Measurements from ENCODE around the gene MYO5A. TPM values are rescaled to one million over a fixed set of nuclear protein-coding genes. Genes with fewer than 3 reads are reported as not detected.
"Not testable (repeated sequence)": the region's sequence is repeated elsewhere in the genome, so short reads cannot be mapped to it uniquely, and the experiment has no call there.

Gene MYO5A
- total and polyA plus RNA-seq, 3 experiments from 2014 or later, result 15.8 to 37.3 (median 31.0) TPM

DNA sequence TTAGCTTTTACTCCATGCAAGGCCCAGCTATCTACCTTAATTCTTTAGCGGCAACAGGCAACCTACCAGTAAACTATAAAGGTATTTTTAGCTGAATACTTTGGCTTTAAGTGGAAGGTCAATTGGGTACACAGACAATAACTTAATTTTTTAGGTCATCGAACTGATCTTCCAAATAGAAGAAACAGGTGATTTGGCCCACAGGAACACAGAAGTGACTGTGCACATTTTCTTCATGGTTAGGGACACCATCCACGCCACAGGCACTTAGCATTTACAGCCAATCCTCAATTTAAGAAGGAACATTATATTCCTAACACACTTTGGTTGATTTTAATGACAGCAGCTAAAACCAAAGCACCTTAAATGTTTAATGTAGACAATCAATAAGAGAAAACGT, 38.2 kb upstream of the MYO5A start:
- no peaks in the 10 kb centered on the region for H3K9me3 ChIP-seq (ENCODE audit: low read length)
- peaks cover 33% of the 10 kb centered on the region for H3K4me1 ChIP-seq (ENCODE audit: insufficient read depth, low read length)
- H3K36me3 ChIP-seq (ENCODE audit: insufficient read depth, low read length), result no peaks in the 10 kb centered on the region
- ChIA-PET CTCF (interaction anchor here (1.1 kb wide), 1 partner anchor 39 kb away, joined by 3 read pairs; no protein-coding TSS in a partner anchor), POLR2A (interaction anchor here (0.6 kb wide), 1 partner anchor 9 kb away, joined by 10 read pairs; no protein-coding TSS in a partner anchor)
- peaks cover 0 to 24% (median 0%) of the 10 kb centered on the region in 3 donors for H3K36me3 Mint-ChIP-seq
- no peak overlapping the region for H3K27ac ChIP-seq (ENCODE audit: low read depth, low read length)
- H3K4me1 Mint-ChIP-seq, result peaks cover 51 to 64% (median 61%) of the 10 kb centered on the region in 3 donors
- H3K27me3 Mint-ChIP-seq, result peaks cover 0 to 3% of the 10 kb centered on the region in 2 donors
- no peak for DNase-seq
- no peaks in the 10 kb centered on the region for H3K9me3 Mint-ChIP-seq
- peak overlapping the region in 7 of 8 donors; percentile 42 to 100 (median 81) for H3K27ac Mint-ChIP-seq
- no peaks in the 10 kb centered on the region for H3K27me3 ChIP-seq (ENCODE audit: insufficient read depth, low read length, poor library complexity, severe bottlenecking)
- peak overlapping the region; percentile 90 to 100 (median 95) for H3K4me3 Mint-ChIP-seq
- no peak overlapping the region for H3K4me3 ChIP-seq (ENCODE audit: low read length)

GRCh38 chr15:52565417-52566358, 37.0 kb upstream of the MYO5A start:
- peaks cover 37% of the 10 kb centered on the region for H3K4me1 ChIP-seq (ENCODE audit: insufficient read depth, low read length)

GRCh38 chr15:52563501-52564060, 34.9 kb upstream of the MYO5A start:
- POLR2A ChIA-PET, result no interaction called here
- peak overlapping the region in 1 of 7 donors; percentile 19 for H3K4me3 Mint-ChIP-seq

More at GRCh38 chr15:52565417-52566358, 37.0 kb upstream of the MYO5A start:
- DNase-seq; H3K27me3 ChIP-seq (ENCODE audit: insufficient read depth, low read length, poor library complexity, severe bottlenecking); POLR2A ChIA-PET; H3K4me3 ChIP-seq (ENCODE audit: low read length); H3K36me3 ChIP-seq (ENCODE audit: insufficient read depth, low read length); H3K27me3 Mint-ChIP-seq; H3K27ac ChIP-seq (ENCODE audit: low read depth, low read length); H3K9me3 Mint-ChIP-seq; H3K9me3 ChIP-seq (ENCODE audit: low read length): not testable (repeated sequence)
- Mint-ChIP-seq H3K4me1 (peaks cover 59 to 76% (median 73%) of the 10 kb centered on the region in 3 donors), H3K4me3 (peak overlapping the region in 5 of 7 donors; percentile 6 to 41 (median 21)), H3K27ac (peak overlapping the region in 3 of 8 donors; percentile 21 to 53 (median 31)), H3K36me3 (peaks cover 0 to 24% (median 0%) of the 10 kb centered on the region in 3 donors)
- CTCF ChIA-PET, result interaction anchor here (1.1 to 1.5 kb wide), 3 partner anchors 10 to 309 kb away, joined by 3 read pairs; no protein-coding TSS in a partner anchor

DNA sequence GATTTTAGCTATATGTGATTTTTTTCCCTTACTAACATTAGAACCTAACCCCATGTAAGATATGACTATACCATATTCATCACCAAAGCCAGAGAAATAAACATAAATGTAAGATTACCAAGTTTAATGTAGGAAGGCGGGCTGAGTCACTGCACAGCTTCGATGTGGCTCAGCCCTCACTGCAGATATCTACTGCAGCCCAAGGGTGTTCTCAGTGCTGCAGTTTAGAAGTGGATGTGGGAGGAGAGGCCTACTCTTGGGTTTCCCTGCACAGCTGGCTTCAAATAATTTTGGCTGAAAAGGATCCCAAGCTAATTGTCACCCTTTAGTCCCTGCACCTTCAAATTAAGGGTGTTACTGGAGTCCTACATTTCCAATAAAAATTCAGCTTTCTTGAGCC, 30.9 kb upstream of the MYO5A start:
- Histone ChIP-seq H3K4me3 (ENCODE audit: low read length) (no peak overlapping the region), H3K9me3 (ENCODE audit: low read length) (no peaks in the 10 kb centered on the region), H3K4me1 (ENCODE audit: insufficient read depth, low read length) (peaks cover 32% of the 10 kb centered on the region), H3K27ac (ENCODE audit: low read depth, low read length) (no peak overlapping the region), H3K27me3 (ENCODE audit: insufficient read depth, low read length, poor library complexity, severe bottlenecking) (no peaks in the 10 kb centered on the region), H3K36me3 (ENCODE audit: insufficient read depth, low read length) (peaks cover 5% of the 10 kb centered on the region)
- Mint-ChIP-seq H3K27ac (peak overlapping the region in 5 of 8 donors; percentile 1 to 44 (median 24)), H3K9me3 (no peaks in the 10 kb centered on the region), H3K4me3 (peak overlapping the region in 4 of 7 donors; percentile 2 to 22 (median 6)), H3K27me3 (no peaks in the 10 kb centered on the region), H3K36me3 (peaks cover 4 to 41% (median 12%) of the 10 kb centered on the region in 3 donors), H3K4me1 (peaks cover 65 to 91% (median 89%) of the 10 kb centered on the region in 3 donors)
- no peak for DNase-seq
- POLR2A ChIA-PET, result no interaction called here
- CTCF ChIA-PET, result interaction anchor here (0.7 kb wide), 1 partner anchor 303 kb away, joined by 3 read pairs; no protein-coding TSS in a partner anchor

More at GRCh38 chr15:52563501-52564060, 34.9 kb upstream of the MYO5A start:
- Histone ChIP-seq H3K36me3 (ENCODE audit: insufficient read depth, low read length) (no peaks in the 10 kb centered on the region), H3K4me1 (ENCODE audit: insufficient read depth, low read length) (peaks cover 52% of the 10 kb centered on the region), H3K27me3 (ENCODE audit: insufficient read depth, low read length, poor library complexity, severe bottlenecking) (no peaks in the 10 kb centered on the region), H3K9me3 (ENCODE audit: low read length) (no peaks in the 10 kb centered on the region), H3K4me3 (ENCODE audit: low read length) (no peak overlapping the region), H3K27ac (ENCODE audit: low read depth, low read length) (no peak overlapping the region)
- H3K27ac Mint-ChIP-seq, result no peak overlapping the region
- no peaks in the 10 kb centered on the region for H3K9me3 Mint-ChIP-seq
- no peak for DNase-seq
- H3K27me3 Mint-ChIP-seq, result no peaks in the 10 kb centered on the region
- peaks cover 0 to 33% (median 4%) of the 10 kb centered on the region in 3 donors for H3K36me3 Mint-ChIP-seq
- CTCF ChIA-PET, result interaction anchor here (1.4 to 3.5 kb wide), 3 partner anchors 10 to 307 kb away, joined by 3 to 12 read pairs (median 4); no protein-coding TSS in a partner anchor
- peaks cover 71 to 91% (median 87%) of the 10 kb centered on the region in 3 donors for H3K4me1 Mint-ChIP-seq

- peaks cover 8% of the 10 kb centered on the region for H3K36me3 ChIP-seq (ENCODE audit: insufficient read depth, low read length)
- Mint-ChIP-seq H3K9me3 (no peaks in the 10 kb centered on the region), H3K27ac (peak overlapping the region in 6 of 8 donors; percentile 3 to 51 (median 39)), H3K4me1 (peaks cover 66 to 91% (median 89%) of the 10 kb centered on the region in 3 donors), H3K4me3 (peak overlapping the region in 5 of 7 donors; percentile 4 to 49 (median 8)), H3K36me3 (peaks cover 4 to 44% (median 14%) of the 10 kb centered on the region in 3 donors), H3K27me3 (no peaks in the 10 kb centered on the region)
- no peak overlapping the region for H3K4me3 ChIP-seq (ENCODE audit: low read length)
- ChIA-PET CTCF (interaction anchor here (0.7 kb wide), 1 partner anchor 302 kb away, joined by 3 read pairs; no protein-coding TSS in a partner anchor), POLR2A (no interaction called here)
- no peak for DNase-seq
- H3K4me1 ChIP-seq (ENCODE audit: insufficient read depth, low read length), result peaks cover 27% of the 10 kb centered on the region
- H3K27ac ChIP-seq (ENCODE audit: low read depth, low read length), result no peak overlapping the region
- H3K9me3 ChIP-seq (ENCODE audit: low read length), result no peaks in the 10 kb centered on the region
- H3K27me3 ChIP-seq (ENCODE audit: insufficient read depth, low read length, poor library complexity, severe bottlenecking), result no peaks in the 10 kb centered on the region
Observed at GRCh38 chr15:52559022-52559421, 30.3 kb upstream of the MYO5A start.

- peaks cover 20% of the 10 kb centered on the region for H3K4me1 ChIP-seq (ENCODE audit: insufficient read depth, low read length)
- no peaks in the 10 kb centered on the region for H3K27me3 Mint-ChIP-seq
- POLR2A ChIA-PET, result interaction anchor here (0.7 kb wide), 1 partner anchor 8 kb away, joined by 10 read pairs; no protein-coding TSS in a partner anchor
- H3K4me3 Mint-ChIP-seq, result peak overlapping the region in 6 of 7 donors; percentile 16 to 64 (median 37)
- H3K4me3 ChIP-seq (ENCODE audit: low read length), result no peak overlapping the region
- H3K4me1 Mint-ChIP-seq, result peaks cover 63 to 90% (median 87%) of the 10 kb centered on the region in 3 donors
- H3K9me3 ChIP-seq (ENCODE audit: low read length), result no peaks in the 10 kb centered on the region
- H3K27ac ChIP-seq (ENCODE audit: low read depth, low read length), result no peak overlapping the region
- peak in 3 of 5 donors; percentile 14 to 71 (median 19) for DNase-seq
- H3K27ac Mint-ChIP-seq, result peak overlapping the region in 6 of 8 donors; percentile 22 to 80 (median 56)
- H3K36me3 ChIP-seq (ENCODE audit: insufficient read depth, low read length), result peaks cover 12% of the 10 kb centered on the region
- H3K36me3 Mint-ChIP-seq, result peaks cover 4 to 48% (median 14%) of the 10 kb centered on the region in 3 donors
- CTCF ChIA-PET, result no interaction called here
- H3K27me3 ChIP-seq (ENCODE audit: insufficient read depth, low read length, poor library complexity, severe bottlenecking), result no peaks in the 10 kb centered on the region
- no peaks in the 10 kb centered on the region for H3K9me3 Mint-ChIP-seq
Observed at GRCh38 chr15:52558196-52558595, 29.5 kb upstream of the MYO5A start.

- H3K9me3 Mint-ChIP-seq, result no peaks in the 10 kb centered on the region
- H3K36me3 ChIP-seq (ENCODE audit: insufficient read depth, low read length), result peaks cover 12% of the 10 kb centered on the region
- H3K27ac ChIP-seq (ENCODE audit: low read depth, low read length), result no peak overlapping the region
- H3K36me3 Mint-ChIP-seq, result peaks cover 4 to 47% (median 14%) of the 10 kb centered on the region in 3 donors
- ChIA-PET POLR2A (no interaction called here), CTCF (no interaction called here)
- H3K4me1 Mint-ChIP-seq, result peaks cover 56 to 80% (median 78%) of the 10 kb centered on the region in 3 donors
- H3K27ac Mint-ChIP-seq, result peak overlapping the region in 3 of 8 donors; percentile 47 to 51 (median 50)
- no peak overlapping the region for H3K4me3 ChIP-seq (ENCODE audit: low read length)
- no peaks in the 10 kb centered on the region for H3K27me3 ChIP-seq (ENCODE audit: insufficient read depth, low read length, poor library complexity, severe bottlenecking)
- peaks cover 20% of the 10 kb centered on the region for H3K4me1 ChIP-seq (ENCODE audit: insufficient read depth, low read length)
- no peaks in the 10 kb centered on the region for H3K27me3 Mint-ChIP-seq
- H3K9me3 ChIP-seq (ENCODE audit: low read length), result no peaks in the 10 kb centered on the region
- no peak overlapping the region for H3K4me3 Mint-ChIP-seq
- DNase-seq, result no peak
Observed at GRCh38 chr15:52557274-52557641, 28.6 kb upstream of the MYO5A start.
